NCI-H1436 (cell line): ENCODE measurements around the gene CDH16.
"Not testable (repeated sequence)": the region's sequence is repeated elsewhere in the genome, so short reads cannot be mapped to it uniquely, and the experiment has no call there.

Experiments
- DNase-seq: peaks from one replicate; lab custom pipeline; 2025; lab: John Stamatoyannopoulos, UW

Gene CDH16

GRCh38 chr16:66910175-66910940, 8.3 kb downstream of the CDH16 start:
- no peak for DNase-seq

- no peak for DNase-seq
Observed at GRCh38 chr16:66908762-66909559, 9.7 kb downstream of the CDH16 start.

GRCh38 chr16:66908116-66908515, 10.6 kb downstream of the CDH16 start:
- no peak for DNase-seq

GRCh38 chr16:66906916-66907836, 11.5 kb downstream of the CDH16 start:
- DNase-seq: no peak

GRCh38 chr16:66905633-66906539, 12.8 kb downstream of the CDH16 start:
- DNase-seq: peak; percentile 56

GRCh38 chr16:66904846-66905632, 13.6 kb downstream of the CDH16 start:
- DNase-seq: no peak

- DNase-seq: no peak
Observed at GRCh38 chr16:66904428-66904845, 14.2 kb downstream of the CDH16 start.

GRCh38 chr16:66903544-66904427, 14.9 kb downstream of the CDH16 start:
- no peak for DNase-seq

GRCh38 chr16:66902648-66903543, 15.8 kb downstream of the CDH16 start:
- DNase-seq: no peak

GRCh38 chr16:66901626-66902025, 17.1 kb downstream of the CDH16 start:
- no peak for DNase-seq

- no peak for DNase-seq
Observed at GRCh38 chr16:66900721-66901441, 17.8 kb downstream of the CDH16 start.

- peak; percentile 35 for DNase-seq
Observed at GRCh38 chr16:66899945-66900710, 18.6 kb downstream of the CDH16 start.

GRCh38 chr16:66899310-66899944, 19.3 kb downstream of the CDH16 start:
- DNase-seq: no peak

GRCh38 chr16:66898933-66899309, 19.8 kb downstream of the CDH16 start:
- DNase-seq: no peak

GRCh38 chr16:66898207-66898606, 20.5 kb downstream of the CDH16 start:
- DNase-seq: no peak

GRCh38 chr16:66896682-66897081, 22.0 kb downstream of the CDH16 start:
- not testable (repeated sequence) for DNase-seq
